Activated B cell treated with CpG ODN at 0.5 μM for 24 hours (primary cell): Measurements from ENCODE around the gene ADAMTS19. TPM values are rescaled to one million over a fixed set of nuclear protein-coding genes. Genes with fewer than 3 reads are reported as not detected.

Source experiments
- ATAC-seq: fragments of 200-7000 bp; cut with Tn5 transposase; one replicate; pipeline ENCODE4 v1.10.0; 2021; ENCODE audit warnings: low read depth, mild to moderate bottlenecking, moderate library complexity
- CTCF ChIA-PET: fragments of 350-600 bp; sonication (Branson Sonifier 250); formaldehyde crosslinking; loops from one replicate; lab custom pipeline; 2021; ENCODE audit warnings: antibody characterized with exemption; lab: Charles Lee
- POLR2A ChIA-PET: fragments of 350-600 bp; sonication (Branson Sonifier 250); formaldehyde crosslinking; loops from one replicate; lab custom pipeline; 2021; ENCODE audit warnings: antibody characterized with exemption; lab: Charles Lee
- DNase-seq: peaks from one replicate; pipeline ENCODE4 v3.0.0; 2022
- H3K27ac Mint-ChIP-seq: one replicate; pipeline ENCODE4 v1.8.0; 2020; ENCODE audit warnings: mixed read lengths
- H3K27me3 Mint-ChIP-seq: one replicate; pipeline ENCODE4 v1.8.0; 2021; ENCODE audit warnings: mixed read lengths
- H3K36me3 Mint-ChIP-seq: one replicate; pipeline ENCODE4 v1.8.0; 2021; ENCODE audit warnings: low read depth, mixed read lengths
- H3K4me1 Mint-ChIP-seq: one replicate; pipeline ENCODE4 v1.8.0; 2021; ENCODE audit warnings: mixed read lengths
- H3K4me3 Mint-ChIP-seq: one replicate; pipeline ENCODE4 v1.8.0; 2020; ENCODE audit warnings: mild to moderate bottlenecking, mixed read lengths
- H3K9me3 Mint-ChIP-seq: one replicate; pipeline ENCODE4 v1.8.0; 2020; ENCODE audit warnings: mixed read lengths
- intact Hi-C: fragments of 100-400 bp; cut with micrococcal nuclease; formaldehyde crosslinking; loops from one replicate; pipeline ENCODE4 v1.15.1; 2024
- total RNA-seq: library from RNA; stranded (reverse); gene quantifications from 2 replicates; pipeline ENCODE4 v1.2.3, GENCODE V29; 2022
- TF ChIP-seq, protein P1 (sequence below): fragments of 200-600 bp; IDR thresholded peaks from one replicate; pipeline ENCODE4 v1.8.0; 2022; ENCODE audit warnings: antibody characterized with exemption, mild to moderate bottlenecking

Gene ADAMTS19
- total RNA-seq, 1 donor from 2014 or later, result not detected

DNA sequence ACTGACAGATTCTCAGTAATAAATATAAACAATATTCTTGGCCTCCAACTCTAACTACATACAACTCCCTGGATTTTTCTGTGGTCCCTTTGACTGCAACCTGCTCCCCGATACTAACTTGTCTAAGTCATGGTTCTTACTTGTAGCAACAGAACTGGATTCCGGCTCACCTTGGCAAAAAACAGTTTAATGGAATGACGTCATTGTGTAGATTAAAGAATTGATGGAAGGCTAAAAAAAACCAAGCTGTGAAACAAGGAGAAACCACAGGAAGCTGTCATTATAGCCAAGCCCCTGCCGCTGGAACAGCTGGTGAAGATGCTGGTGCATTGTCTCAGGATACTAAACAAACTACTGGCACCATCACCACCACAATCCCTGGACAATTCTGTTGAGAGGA, 11.4 kb upstream of the ADAMTS19 start:
- Mint-ChIP-seq H3K27me3 (peaks cover 2% of the 10 kb centered on the region), H3K36me3 (no peaks in the 10 kb centered on the region), H3K4me1 (no peaks in the 10 kb centered on the region), H3K27ac (no peak overlapping the region), H3K4me3 (no peak overlapping the region), H3K9me3 (no peaks in the 10 kb centered on the region)
- DNase-seq (no peak), ATAC-seq (no peak)
- CTCF ChIA-PET, result no interaction called here
- POLR2A ChIA-PET, result no interaction called here
- TF ChIP-seq, protein P1, sequence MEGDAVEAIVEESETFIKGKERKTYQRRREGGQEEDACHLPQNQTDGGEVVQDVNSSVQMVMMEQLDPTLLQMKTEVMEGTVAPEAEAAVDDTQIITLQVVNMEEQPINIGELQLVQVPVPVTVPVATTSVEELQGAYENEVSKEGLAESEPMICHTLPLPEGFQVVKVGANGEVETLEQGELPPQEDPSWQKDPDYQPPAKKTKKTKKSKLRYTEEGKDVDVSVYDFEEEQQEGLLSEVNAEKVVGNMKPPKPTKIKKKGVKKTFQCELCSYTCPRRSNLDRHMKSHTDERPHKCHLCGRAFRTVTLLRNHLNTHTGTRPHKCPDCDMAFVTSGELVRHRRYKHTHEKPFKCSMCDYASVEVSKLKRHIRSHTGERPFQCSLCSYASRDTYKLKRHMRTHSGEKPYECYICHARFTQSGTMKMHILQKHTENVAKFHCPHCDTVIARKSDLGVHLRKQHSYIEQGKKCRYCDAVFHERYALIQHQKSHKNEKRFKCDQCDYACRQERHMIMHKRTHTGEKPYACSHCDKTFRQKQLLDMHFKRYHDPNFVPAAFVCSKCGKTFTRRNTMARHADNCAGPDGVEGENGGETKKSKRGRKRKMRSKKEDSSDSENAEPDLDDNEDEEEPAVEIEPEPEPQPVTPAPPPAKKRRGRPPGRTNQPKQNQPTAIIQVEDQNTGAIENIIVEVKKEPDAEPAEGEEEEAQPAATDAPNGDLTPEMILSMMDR, result no peak
- intact Hi-C loops, result no loop called here

DNA sequence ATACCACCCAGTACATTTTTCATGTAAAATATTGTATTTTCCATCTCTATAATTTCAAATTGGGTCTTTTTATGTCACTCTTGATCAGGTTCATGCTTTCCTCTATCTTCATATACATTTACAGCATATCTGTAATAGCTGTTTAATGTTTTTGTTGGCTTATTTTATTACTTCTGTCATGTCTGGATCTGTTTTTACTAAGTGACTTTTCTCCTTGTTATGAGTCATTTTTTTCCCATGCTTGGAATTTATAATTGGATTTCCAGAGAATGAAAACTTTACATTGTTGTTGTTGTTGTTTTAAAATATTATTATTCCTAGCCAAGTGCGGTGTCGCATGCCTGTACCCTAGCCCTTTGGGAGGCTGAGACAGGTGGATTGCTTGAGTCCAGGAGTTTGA, 5.6 kb upstream of the ADAMTS19 start:
- no peaks in the 10 kb centered on the region for H3K9me3 Mint-ChIP-seq
- intact Hi-C loops, result no loop called here
- ChIA-PET CTCF (no interaction called here), POLR2A (no interaction called here)
- no peaks in the 10 kb centered on the region for H3K36me3 Mint-ChIP-seq
- peaks cover 14% of the 10 kb centered on the region for H3K27me3 Mint-ChIP-seq
- H3K27ac Mint-ChIP-seq, result no peak overlapping the region
- DNase-seq (no peak), ATAC-seq (no peak)
- H3K4me1 Mint-ChIP-seq, result no peaks in the 10 kb centered on the region
- no peak overlapping the region for H3K4me3 Mint-ChIP-seq
- TF ChIP-seq, protein P1, result no peak

DNA sequence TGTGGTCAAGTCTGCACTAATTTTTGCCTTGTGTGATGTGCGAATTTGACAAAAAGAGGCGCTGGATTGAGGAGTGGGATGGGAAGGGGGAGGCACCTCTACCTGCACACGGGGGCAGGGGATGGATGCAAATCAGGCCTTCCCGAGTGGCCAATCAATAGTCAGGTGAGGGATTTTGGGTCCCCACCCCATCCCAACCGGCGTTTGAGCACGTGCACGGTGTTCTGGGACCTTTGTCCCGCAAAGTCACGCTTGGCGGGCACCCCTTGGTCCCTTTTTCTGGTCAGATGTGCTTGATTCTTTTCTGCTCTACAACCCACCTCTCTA, 685 bp upstream of the ADAMTS19 start:
- no peak overlapping the region for H3K27ac Mint-ChIP-seq
- ChIA-PET CTCF (no interaction called here), POLR2A (no interaction called here)
- ATAC-seq, result no peak
- TF ChIP-seq, protein P1, result no peak
- H3K4me1 Mint-ChIP-seq, result peaks cover 12% of the 10 kb centered on the region
- no peaks in the 10 kb centered on the region for H3K36me3 Mint-ChIP-seq
- no peak overlapping the region for H3K4me3 Mint-ChIP-seq
- intact Hi-C loops, result no loop called here
- H3K9me3 Mint-ChIP-seq, result no peaks in the 10 kb centered on the region
- DNase-seq, result no peak
- peaks cover 35% of the 10 kb centered on the region for H3K27me3 Mint-ChIP-seq

DNA sequence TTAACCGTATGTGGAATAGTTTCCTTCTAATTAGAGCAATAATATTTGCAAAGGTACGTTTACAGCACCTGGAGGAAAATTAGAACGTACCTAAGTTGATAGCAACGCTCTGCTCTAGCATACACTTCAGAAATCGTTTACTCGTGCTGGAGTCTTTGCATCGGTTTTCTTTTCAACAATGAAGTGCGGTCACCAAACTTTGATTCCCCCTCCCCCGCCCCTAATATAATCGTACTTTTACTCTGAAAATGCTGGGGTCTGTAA, 506 bp downstream of the ADAMTS19 start:
- H3K27ac Mint-ChIP-seq, result no peak overlapping the region
- CTCF ChIA-PET, result no interaction called here
- H3K36me3 Mint-ChIP-seq, result no peaks in the 10 kb centered on the region
- DNase-seq (no peak), ATAC-seq (no peak)
- peaks cover 35% of the 10 kb centered on the region for H3K27me3 Mint-ChIP-seq
- no peak overlapping the region for H3K4me3 Mint-ChIP-seq
- POLR2A ChIA-PET, result no interaction called here
- intact Hi-C loops, result no loop called here
- TF ChIP-seq, protein P1, result no peak
- H3K9me3 Mint-ChIP-seq, result no peaks in the 10 kb centered on the region
- H3K4me1 Mint-ChIP-seq, result peaks cover 12% of the 10 kb centered on the region

DNA sequence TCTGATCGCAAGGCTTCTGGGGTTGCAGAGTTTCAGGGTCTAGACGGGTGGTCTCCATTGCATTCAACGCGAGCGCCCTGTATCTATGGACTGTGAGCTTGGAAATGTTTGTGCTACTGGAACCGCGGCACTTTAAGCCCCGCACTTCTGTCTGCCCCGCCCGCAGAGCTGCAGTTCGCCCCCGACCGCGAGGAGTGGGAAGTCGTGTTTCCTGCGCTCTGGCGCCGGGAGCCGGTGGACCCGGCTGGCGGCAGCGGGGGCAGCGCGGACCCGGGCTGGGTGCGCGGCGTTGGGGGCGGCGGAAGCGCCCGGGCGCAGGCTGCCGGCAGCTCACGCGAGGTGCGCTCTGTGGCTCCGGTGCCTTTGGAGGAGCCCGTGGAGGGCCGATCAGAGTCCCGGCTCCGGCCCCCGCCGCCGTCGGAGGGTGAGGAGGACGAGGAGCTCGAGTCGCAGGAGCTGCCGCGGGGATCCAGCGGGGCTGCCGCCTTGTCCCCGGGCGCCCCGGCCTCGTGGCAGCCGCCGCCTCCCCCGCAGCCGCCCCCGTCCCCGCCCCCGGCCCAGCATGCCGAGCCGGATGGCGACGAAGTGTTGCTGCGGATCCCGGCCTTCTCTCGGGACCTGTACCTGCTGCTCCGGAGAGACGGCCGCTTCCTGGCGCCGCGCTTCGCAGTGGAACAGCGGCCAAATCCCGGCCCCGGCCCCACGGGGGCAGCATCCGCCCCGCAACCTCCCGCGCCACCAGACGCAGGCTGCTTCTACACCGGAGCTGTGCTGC, 1.0 kb downstream of the ADAMTS19 start:
- no peak overlapping the region for H3K4me3 Mint-ChIP-seq
- TF ChIP-seq, protein P1, result no peak

More for the DNA sequence above, 1.0 kb downstream of the ADAMTS19 start:
- peaks cover 12% of the 10 kb centered on the region for H3K4me1 Mint-ChIP-seq
- H3K27ac Mint-ChIP-seq, result no peak overlapping the region
- ATAC-seq (no peak), DNase-seq (no peak)
- intact Hi-C loops, result no loop called here
- H3K9me3 Mint-ChIP-seq, result no peaks in the 10 kb centered on the region
- ChIA-PET CTCF (no interaction called here), POLR2A (no interaction called here)
- H3K36me3 Mint-ChIP-seq, result no peaks in the 10 kb centered on the region
- peaks cover 35% of the 10 kb centered on the region for H3K27me3 Mint-ChIP-seq
